Trophoblast cell (in vitro differentiated cells and primary cell): ENCODE measurements around the gene CAPN10.

Experiments
- DNase-seq, 2 donors: peaks; one replicate each; pipeline ENCODE4 v3.0.0-alpha.2; 2016
- H2AFZ ChIP-seq: 2 replicates; pipeline ENCODE4 v1.6.1; 2013; ENCODE audit warnings: low read length, moderate library complexity, mild to moderate bottlenecking; ENCODE audit not compliant: insufficient read depth, poor library complexity
- H2AK5ac ChIP-seq: 2 replicates; pipeline ENCODE4 v1.6.1; 2013; ENCODE audit warnings: mild to moderate bottlenecking, low read length
- H2BK120ac ChIP-seq: 2 replicates; pipeline ENCODE4 v1.6.1; 2013; ENCODE audit warnings: low read length, mild to moderate bottlenecking, moderate library complexity; ENCODE audit not compliant: insufficient read depth, poor library complexity
- H2BK12ac ChIP-seq: 2 replicates; pipeline ENCODE4 v1.6.1; 2013; ENCODE audit warnings: mild to moderate bottlenecking, low read length, moderate library complexity
- H2BK5ac ChIP-seq: 2 replicates; pipeline ENCODE4 v1.6.1; 2013; ENCODE audit warnings: low read length, low read depth, moderate library complexity, mild to moderate bottlenecking; ENCODE audit not compliant: poor library complexity
- H3K14ac ChIP-seq: 2 replicates; pipeline ENCODE4 v1.6.1; 2013; ENCODE audit warnings: mild to moderate bottlenecking, low read length
- H3K18ac ChIP-seq: 2 replicates; pipeline ENCODE4 v1.6.1; 2013; ENCODE audit warnings: mild to moderate bottlenecking, low read length
- H3K23ac ChIP-seq: 2 replicates; pipeline ENCODE4 v1.6.1; 2013; ENCODE audit warnings: low read length
- H3K27ac ChIP-seq: 2 replicates; pipeline ENCODE4 v1.5.1; 2013; ENCODE audit warnings: low read depth, mild to moderate bottlenecking, inconsistent platforms, low read length, moderate library complexity
- H3K27me3 ChIP-seq: 2 replicates; pipeline ENCODE4 v1.6.1; 2013; ENCODE audit warnings: inconsistent platforms, mild to moderate bottlenecking, low read length, moderate library complexity; ENCODE audit not compliant: insufficient read depth
- H3K36me3 ChIP-seq, 2 experiments: 1 replicate in 1 of 2; 2 replicates in 1 of 2; pipeline ENCODE4 v1.6.1; 2013; ENCODE audit warnings: low read length in 2 of 2, mild to moderate bottlenecking in 2 of 2, moderate library complexity in 1 of 2; ENCODE audit not compliant: insufficient read depth in 2 of 2, control insufficient read depth in 1 of 2
- H3K4ac ChIP-seq: 2 replicates; pipeline ENCODE4 v1.6.1; 2013; ENCODE audit warnings: low read depth, mild to moderate bottlenecking, low read length, moderate library complexity
- H3K4me1 ChIP-seq, 2 experiments: 1 replicate in 1 of 2; 2 replicates in 1 of 2; pipeline ENCODE4 v1.6.1; 2013; ENCODE audit warnings: low read length in 2 of 2, mild to moderate bottlenecking in 2 of 2, moderate library complexity in 1 of 2; ENCODE audit not compliant: insufficient read depth in 2 of 2, control insufficient read depth in 1 of 2
- H3K4me2 ChIP-seq: 2 replicates; pipeline ENCODE4 v1.6.1; 2013; ENCODE audit warnings: inconsistent platforms, mild to moderate bottlenecking, low read length, moderate library complexity
- H3K4me3 ChIP-seq: 2 replicates; pipeline ENCODE4 v1.5.1; 2013; ENCODE audit warnings: mild to moderate bottlenecking, low read depth, low read length, inconsistent platforms
- H3K79me1 ChIP-seq: one replicate; pipeline ENCODE4 v1.6.1; 2013; ENCODE audit warnings: low read length
- H3K79me2 ChIP-seq: 2 replicates; pipeline ENCODE4 v1.6.1; 2013; ENCODE audit warnings: low read length, mild to moderate bottlenecking; ENCODE audit not compliant: control insufficient read depth, insufficient read depth, poor library complexity
- H3K9ac ChIP-seq: 2 replicates; pipeline ENCODE4 v1.6.1; 2013; ENCODE audit warnings: mild to moderate bottlenecking, low read length
- H3K9me3 ChIP-seq: 2 replicates; pipeline ENCODE4 v1.6.1; 2013; ENCODE audit warnings: low read depth, mild to moderate bottlenecking, control low read depth, inconsistent platforms, low read length; ENCODE audit not compliant: insufficient read depth
- H4K12ac ChIP-seq: 2 replicates; pipeline ENCODE4 v1.6.1; 2013; ENCODE audit warnings: low read depth, mild to moderate bottlenecking, low read length, moderate library complexity
- H4K8ac ChIP-seq: 2 replicates; pipeline ENCODE4 v1.6.1; 2013; ENCODE audit warnings: low read depth, mild to moderate bottlenecking, low read length, moderate library complexity
- H4K91ac ChIP-seq: one replicate; pipeline ENCODE4 v1.6.1; 2013; ENCODE audit warnings: low read depth, mild to moderate bottlenecking, low read length, moderate library complexity
- WGBS: extraction: QIAGEN DNeasy Blood & Tissue Kit; methylation state at CpG from one replicate; pipeline ENCODE4 v1.1.7; 2013; ENCODE audit warnings: missing lambda C conversion rate; ENCODE audit not compliant: insufficient read length, insufficient coverage; ENCODE audit errors: extremely low coverage; 5-methylcytosine and 5-hydroxymethylcytosine counted together

Gene CAPN10

GRCh38 chr2:240604291-240604938, 17.9 kb downstream of the CAPN10 start:
- no peaks in the 10 kb centered on the region for H3K27me3 ChIP-seq
- no peak overlapping the region for H2AFZ ChIP-seq
- no peak overlapping the region for H2AK5ac ChIP-seq
- H3K36me3 ChIP-seq: peaks cover 4% of the 10 kb centered on the region in 2 experiments
- H3K4ac ChIP-seq: no peak overlapping the region
- no peak overlapping the region for H3K4me2 ChIP-seq
- no peak overlapping the region for H4K12ac ChIP-seq
- no peak overlapping the region for H4K8ac ChIP-seq
- no peak overlapping the region for H2BK5ac ChIP-seq
- no peaks in the 10 kb centered on the region for H3K79me2 ChIP-seq
- H2BK120ac ChIP-seq: no peak overlapping the region
- no peak overlapping the region for H2BK12ac ChIP-seq
- no peaks in the 10 kb centered on the region for H3K79me1 ChIP-seq
- H3K9me3 ChIP-seq: peaks cover 2% of the 10 kb centered on the region
- H3K23ac ChIP-seq: no peak overlapping the region
- H4K91ac ChIP-seq: no peak overlapping the region
- H3K4me1 ChIP-seq: no peaks in the 10 kb centered on the region
- peak in 1 of 2 donors; percentile 56 for DNase-seq
- H3K4me3 ChIP-seq: no peak overlapping the region
- WGBS: no CpG with 5 or more reads among the region's 11 CpGs
- no peak overlapping the region for H3K9ac ChIP-seq
- H3K14ac ChIP-seq: no peak overlapping the region
- H3K18ac ChIP-seq: no peak overlapping the region
- H3K27ac ChIP-seq: no peak overlapping the region

- Histone ChIP-seq H3K79me2 (no peaks in the 10 kb centered on the region), H2BK120ac (no peak overlapping the region), H3K14ac (no peak overlapping the region), H3K27ac (no peak overlapping the region), H3K18ac (no peak overlapping the region), H3K4ac (no peak overlapping the region), H3K4me2 (no peak overlapping the region), H2AFZ (no peak overlapping the region), H2BK12ac (no peak overlapping the region), H3K4me1 (no peaks in the 10 kb centered on the region), H3K4me3 (no peak overlapping the region), H4K91ac (no peak overlapping the region), H3K27me3 (no peaks in the 10 kb centered on the region), H2BK5ac (no peak overlapping the region), H3K79me1 (no peaks in the 10 kb centered on the region), H2AK5ac (no peak overlapping the region), H4K12ac (no peak overlapping the region), H3K23ac (no peak overlapping the region), H3K36me3 (peaks cover 0 to 4% of the 10 kb centered on the region in 2 experiments), H3K9ac (no peak overlapping the region), H4K8ac (no peak overlapping the region), H3K9me3 (peaks cover 2% of the 10 kb centered on the region)
- DNase-seq: no peak
- no CpG with 5 or more reads among the region's 19 CpGs for WGBS
Measured at GRCh38 chr2:240604939-240605716, 18.6 kb downstream of the CAPN10 start.

- no peak overlapping the region for H3K18ac ChIP-seq
- H4K12ac ChIP-seq: no peak overlapping the region
- H3K23ac ChIP-seq: no peak overlapping the region
- no peak overlapping the region for H2AK5ac ChIP-seq
- H3K4me1 ChIP-seq: no peaks in the 10 kb centered on the region
- H3K79me1 ChIP-seq: no peaks in the 10 kb centered on the region
- H2AFZ ChIP-seq: no peak overlapping the region
- peaks cover 0 to 4% of the 10 kb centered on the region in 2 experiments for H3K36me3 ChIP-seq
- no peak overlapping the region for H3K14ac ChIP-seq
- H4K91ac ChIP-seq: no peak overlapping the region
- H3K27me3 ChIP-seq: no peaks in the 10 kb centered on the region
- H3K9ac ChIP-seq: no peak overlapping the region
- H3K4me2 ChIP-seq: no peak overlapping the region
- H2BK120ac ChIP-seq: no peak overlapping the region
- peaks cover 2% of the 10 kb centered on the region for H3K9me3 ChIP-seq
- WGBS: no CpG with 5 or more reads among the region's 12 CpGs
- H3K4ac ChIP-seq: no peak overlapping the region
- H3K79me2 ChIP-seq: no peaks in the 10 kb centered on the region
- H2BK5ac ChIP-seq: no peak overlapping the region
- H2BK12ac ChIP-seq: no peak overlapping the region
- H3K27ac ChIP-seq: no peak overlapping the region
- no peak overlapping the region for H3K4me3 ChIP-seq
- no peak overlapping the region for H4K8ac ChIP-seq
- no peak for DNase-seq
Measured at GRCh38 chr2:240605867-240606743, 19.6 kb downstream of the CAPN10 start.

GRCh38 chr2:240611601-240612210, 25.2 kb downstream of the CAPN10 start:
- no peak overlapping the region for H3K9ac ChIP-seq
- no peaks in the 10 kb centered on the region for H3K4me1 ChIP-seq
- H3K27me3 ChIP-seq: no peaks in the 10 kb centered on the region
- no peak overlapping the region for H2BK5ac ChIP-seq
- no peak overlapping the region for H2AFZ ChIP-seq
- H3K23ac ChIP-seq: no peak overlapping the region
- no peak overlapping the region for H3K4me2 ChIP-seq
- H3K4ac ChIP-seq: no peak overlapping the region
- no peak overlapping the region for H2BK12ac ChIP-seq
- H3K14ac ChIP-seq: no peak overlapping the region
- DNase-seq: no peak
- no peak overlapping the region for H2BK120ac ChIP-seq
- no peak overlapping the region for H3K4me3 ChIP-seq
- H4K91ac ChIP-seq: no peak overlapping the region
- no peaks in the 10 kb centered on the region for H3K79me2 ChIP-seq
- H3K18ac ChIP-seq: no peak overlapping the region
- H3K79me1 ChIP-seq: no peaks in the 10 kb centered on the region
- H3K9me3 ChIP-seq: peaks cover 17% of the 10 kb centered on the region
- no CpG with 5 or more reads among the region's 10 CpGs for WGBS
- H4K12ac ChIP-seq: no peak overlapping the region
- no peak overlapping the region for H4K8ac ChIP-seq
- H2AK5ac ChIP-seq: no peak overlapping the region
- H3K27ac ChIP-seq: no peak overlapping the region
- no peaks in the 10 kb centered on the region for H3K36me3 ChIP-seq
